ENCODE measurements around the gene HTT.
"Not testable (repeated sequence)": the region's sequence is repeated elsewhere in the genome, so short reads cannot be mapped to it uniquely, and the experiment has no call there.

HTT gene

DNA sequence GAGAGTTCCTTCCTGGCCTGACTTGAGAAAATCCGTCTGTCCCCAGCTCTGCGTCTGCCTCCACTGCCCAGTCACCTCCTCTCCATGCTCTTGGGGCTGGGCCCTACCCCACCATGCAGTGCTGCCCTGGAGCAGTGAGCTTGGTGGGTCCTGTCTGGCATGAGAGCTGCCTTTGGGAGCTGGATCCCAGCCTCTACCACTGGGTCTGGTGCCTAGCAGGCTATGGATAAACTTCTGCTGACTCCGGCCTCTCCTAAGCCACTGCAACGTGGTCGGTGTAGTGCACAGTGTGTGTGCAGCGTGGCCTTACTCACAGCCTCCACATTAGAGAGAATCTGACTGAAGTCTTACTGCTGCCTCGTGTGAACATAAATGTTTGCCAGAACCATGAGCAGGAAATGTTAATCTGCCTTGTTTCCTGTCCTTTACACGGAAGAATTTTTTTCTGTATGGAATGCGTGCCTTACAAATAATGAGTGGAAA, 47.6 kb downstream of the HTT start:
- DNase-seq: no peak

DNA sequence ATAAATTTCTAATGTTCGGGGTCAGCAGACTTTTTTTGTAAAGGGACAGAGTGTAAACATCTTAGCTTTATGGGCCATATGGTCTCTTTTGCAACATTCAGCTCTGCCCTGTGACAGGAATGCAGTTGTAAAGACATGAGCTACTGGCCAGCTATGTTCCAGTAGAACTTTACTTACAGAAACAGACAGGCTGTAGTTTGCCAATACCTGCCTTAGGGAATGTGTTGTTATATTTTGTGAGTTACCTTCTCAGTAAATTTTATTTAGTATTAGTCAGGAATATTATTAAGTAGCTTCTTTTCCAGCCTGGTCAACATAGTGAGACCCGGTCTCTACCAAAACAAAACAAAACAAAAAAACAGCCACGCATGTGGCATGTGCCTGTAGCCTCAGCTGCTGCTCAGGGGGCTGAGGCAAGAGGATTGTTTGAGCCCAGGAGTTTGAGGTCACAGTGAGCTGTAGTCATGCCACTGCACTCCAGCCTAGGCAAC, 48.7 kb downstream of the HTT start:
- DNase-seq: no peak

DNA sequence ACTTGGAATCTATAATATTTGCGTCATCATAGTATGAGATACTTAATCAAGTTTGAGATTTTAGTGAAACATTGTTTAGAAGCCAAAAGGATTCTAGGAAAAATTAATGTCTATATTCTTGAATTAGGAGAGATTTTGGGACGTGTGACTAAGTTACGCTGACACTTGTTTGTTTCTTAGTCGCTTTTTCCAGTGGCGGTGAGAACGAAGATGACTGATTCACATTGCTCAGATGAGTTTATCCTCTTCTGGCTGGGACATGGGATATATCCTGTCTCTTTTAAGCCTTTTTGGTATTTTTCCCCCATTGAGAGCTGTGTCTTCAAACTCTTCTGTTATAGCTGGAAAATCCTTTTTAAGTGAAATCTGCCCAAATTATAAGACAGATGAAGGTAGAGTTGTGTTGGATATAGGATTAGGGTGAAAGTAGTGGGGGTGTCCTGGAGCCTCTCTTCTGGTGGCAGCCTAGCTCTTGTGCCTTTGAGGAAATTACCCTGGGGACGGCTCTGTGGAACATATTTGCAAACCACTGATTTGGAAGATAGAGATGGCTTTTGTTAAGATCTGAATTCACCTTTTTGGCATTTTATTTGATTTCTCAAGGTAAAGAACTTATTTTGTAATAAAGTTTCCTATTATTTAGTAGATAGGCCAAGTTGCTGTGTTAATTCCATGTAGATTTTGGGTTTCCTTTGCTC, 49.7 kb downstream of the HTT start:
- DNase-seq: no peak

DNA sequence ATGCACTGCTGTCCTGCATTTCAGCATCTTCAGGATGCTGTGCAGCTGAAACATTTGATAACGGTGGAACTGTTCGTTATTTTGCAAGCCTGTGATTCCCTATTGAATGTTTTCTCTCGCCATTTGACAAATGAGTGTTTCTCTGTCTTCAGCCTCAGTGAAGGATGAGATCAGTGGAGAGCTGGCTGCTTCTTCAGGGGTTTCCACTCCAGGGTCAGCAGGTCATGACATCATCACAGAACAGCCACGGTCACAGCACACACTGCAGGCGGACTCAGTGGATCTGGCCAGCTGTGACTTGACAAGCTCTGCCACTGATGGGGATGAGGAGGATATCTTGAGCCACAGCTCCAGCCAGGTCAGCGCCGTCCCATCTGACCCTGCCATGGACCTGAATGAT, 52.6 kb downstream of the HTT start:
- no peak for DNase-seq

DNA sequence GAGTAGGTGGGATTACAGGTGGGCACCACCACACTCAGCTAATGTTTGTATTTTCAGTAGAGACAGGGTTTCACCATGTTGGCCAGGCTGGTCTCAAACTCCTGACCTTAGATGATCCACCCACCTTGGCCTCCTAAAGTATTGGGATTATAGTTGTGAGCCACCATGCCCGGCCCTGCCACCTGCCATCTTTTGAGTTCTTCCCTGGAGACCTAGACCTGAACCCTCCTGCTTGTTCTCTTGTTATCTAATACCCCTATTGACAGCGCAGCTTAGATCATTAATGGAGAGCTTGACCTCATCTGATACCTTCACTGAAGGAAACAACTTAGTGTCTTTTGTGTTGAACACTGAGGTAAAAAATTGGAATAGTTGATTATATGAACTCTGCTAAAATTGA, 53.6 kb downstream of the HTT start:
- no peak for DNase-seq

DNA sequence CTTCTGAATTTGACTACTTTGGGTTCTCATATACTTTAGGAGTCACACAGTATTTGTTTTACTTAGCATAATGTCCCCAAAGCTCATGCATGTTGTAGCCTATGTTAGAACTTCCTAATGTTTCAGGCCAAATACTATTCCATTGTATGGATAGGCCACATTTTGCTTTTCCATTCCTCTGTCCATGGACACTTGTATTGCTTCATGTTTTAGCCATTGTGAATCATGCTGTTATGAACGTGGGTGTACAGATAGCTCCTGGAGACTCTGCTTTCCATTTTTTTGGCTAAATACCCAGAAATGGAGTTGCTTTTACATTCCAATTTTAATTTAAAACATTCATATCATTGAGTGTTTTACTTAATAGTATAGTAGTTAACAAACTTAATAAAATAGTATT, 54.5 kb downstream of the HTT start:
- DNase-seq: no peak

DNA sequence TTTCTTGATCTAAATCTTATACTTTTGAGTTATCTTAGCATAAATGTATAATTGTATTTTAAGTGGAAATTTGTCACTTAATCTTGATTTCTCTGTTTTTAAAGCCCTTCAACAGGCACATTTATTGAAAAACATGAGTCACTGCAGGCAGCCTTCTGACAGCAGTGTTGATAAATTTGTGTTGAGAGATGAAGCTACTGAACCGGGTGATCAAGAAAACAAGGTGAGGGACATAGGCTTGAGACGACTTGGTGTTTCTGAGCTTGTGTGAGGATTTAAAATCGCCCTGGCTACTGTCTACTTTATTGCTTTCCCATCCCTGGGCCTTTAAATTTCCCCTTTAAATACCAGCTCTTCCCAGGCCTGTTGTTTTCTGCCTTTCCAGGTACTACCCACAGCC, 55.7 kb downstream of the HTT start:
- DNase-seq: no peak

DNA sequence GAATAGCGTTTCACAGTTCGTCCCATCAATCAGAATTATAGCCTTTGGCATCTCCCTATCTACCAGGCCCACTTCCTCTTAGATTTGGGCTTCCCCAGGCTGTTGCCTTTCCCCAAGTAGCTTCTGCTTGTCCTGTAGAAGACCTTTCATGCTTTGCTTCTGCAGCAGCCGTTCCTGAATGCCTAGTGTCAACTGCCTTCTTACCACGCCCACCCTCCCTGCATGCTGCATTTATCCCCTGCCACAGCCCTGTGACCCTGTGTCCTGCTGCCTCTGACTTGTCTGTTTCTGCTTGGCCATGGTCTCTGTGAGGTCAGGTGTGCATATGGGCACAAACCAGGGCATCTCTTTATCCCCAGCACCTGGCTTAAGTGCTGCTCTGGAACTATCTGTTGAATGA, 56.3 kb downstream of the HTT start:
- peak in 3 of 4 experiments; percentile 3 to 15 (median 12) for DNase-seq

DNA sequence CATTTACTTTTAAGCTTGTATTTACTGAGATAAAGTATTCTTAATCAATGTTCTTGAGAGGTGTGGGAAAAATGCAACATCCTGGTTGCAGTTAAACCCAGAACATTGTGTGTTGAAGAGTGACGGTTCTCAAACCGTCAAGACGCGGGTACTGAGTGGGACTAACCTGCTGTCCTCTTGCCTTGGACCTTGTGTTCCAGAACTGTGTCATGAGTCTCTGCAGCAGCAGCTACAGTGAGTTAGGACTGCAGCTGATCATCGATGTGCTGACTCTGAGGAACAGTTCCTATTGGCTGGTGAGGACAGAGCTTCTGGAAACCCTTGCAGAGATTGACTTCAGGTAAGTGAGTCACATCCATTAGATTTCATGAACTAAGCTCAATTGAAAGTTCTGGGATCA, 59.7 kb downstream of the HTT start:
- no peak for DNase-seq

DNA sequence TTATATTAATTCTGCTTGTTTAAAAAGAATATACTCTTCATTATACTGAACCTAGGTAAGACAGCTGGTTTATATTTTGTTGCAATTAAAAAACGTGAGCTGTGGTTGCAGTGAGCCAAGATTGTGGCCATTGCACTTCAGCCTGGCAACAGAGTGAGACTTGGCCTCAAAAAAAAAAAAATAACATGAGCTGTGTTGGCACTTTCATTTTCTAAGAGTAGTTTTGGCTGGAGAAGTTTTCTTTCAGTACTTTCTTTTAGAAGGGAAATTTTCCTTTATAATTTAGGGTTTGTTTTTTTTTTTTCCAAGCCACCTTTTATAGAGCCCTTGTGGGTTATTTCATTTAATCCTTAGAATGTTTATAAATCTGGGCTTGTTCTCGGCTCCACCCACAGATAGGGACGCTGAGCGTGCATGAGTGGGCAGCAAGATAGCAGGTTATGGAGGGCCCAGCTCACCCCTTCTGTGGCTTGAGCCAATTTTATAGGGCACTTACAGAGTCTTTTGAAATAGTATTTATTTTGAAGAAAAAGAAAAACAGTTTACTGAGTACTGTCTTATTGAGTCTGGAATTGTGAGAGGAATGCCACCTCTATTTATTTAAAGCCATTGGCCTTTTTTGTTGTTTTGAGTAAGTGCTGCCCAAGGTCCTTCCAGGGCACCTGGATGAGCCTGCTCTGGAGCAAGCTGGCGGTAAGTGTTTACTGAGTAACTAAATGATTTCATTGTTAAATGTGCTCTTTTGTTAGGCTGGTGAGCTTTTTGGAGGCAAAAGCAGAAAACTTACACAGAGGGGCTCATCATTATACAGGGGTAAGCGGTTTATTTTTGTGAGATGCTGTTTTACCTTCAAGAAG, 60.9 kb downstream of the HTT start:
- DNase-seq: no peak

DNA sequence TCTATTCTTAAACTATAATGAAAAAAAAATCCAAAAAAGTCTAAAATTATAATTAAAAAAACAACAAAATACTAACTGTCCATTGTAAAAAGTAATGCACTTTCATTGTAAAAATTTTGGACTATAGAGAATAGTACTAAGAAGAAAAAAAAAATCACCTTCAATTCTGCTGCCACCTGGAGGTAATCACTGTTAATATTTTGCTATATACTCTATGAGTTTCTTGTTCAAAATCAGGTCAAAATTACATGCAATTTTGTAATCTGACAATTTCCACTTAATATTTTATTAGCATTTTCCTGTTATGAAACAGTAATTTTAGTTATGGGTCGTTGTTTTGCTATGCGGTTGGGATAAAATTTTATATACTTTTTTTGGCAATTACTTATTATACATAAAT, 62.0 kb downstream of the HTT start:
- peak in 1 of 4 experiments; percentile 7 for DNase-seq

DNA sequence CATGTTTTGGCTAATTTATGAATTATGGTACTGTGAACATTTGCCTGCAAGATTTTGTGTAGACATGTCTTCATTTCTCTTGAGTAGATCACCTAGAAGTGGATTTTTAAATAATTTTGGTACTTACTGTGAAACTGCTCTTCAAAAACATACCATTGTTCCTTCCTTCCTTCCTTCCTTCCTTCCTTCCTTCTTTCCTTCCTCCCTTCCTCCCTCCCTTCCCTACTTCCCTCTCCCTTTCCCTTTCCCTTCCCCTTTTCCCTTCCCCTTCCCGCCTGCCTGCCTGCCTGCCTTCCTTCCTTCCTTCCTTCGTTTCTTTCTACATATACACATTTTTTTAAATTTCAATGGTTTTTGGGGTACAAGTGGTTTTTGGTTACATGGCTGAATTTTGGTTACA, 63.4 kb downstream of the HTT start:
- no peak for DNase-seq

DNA sequence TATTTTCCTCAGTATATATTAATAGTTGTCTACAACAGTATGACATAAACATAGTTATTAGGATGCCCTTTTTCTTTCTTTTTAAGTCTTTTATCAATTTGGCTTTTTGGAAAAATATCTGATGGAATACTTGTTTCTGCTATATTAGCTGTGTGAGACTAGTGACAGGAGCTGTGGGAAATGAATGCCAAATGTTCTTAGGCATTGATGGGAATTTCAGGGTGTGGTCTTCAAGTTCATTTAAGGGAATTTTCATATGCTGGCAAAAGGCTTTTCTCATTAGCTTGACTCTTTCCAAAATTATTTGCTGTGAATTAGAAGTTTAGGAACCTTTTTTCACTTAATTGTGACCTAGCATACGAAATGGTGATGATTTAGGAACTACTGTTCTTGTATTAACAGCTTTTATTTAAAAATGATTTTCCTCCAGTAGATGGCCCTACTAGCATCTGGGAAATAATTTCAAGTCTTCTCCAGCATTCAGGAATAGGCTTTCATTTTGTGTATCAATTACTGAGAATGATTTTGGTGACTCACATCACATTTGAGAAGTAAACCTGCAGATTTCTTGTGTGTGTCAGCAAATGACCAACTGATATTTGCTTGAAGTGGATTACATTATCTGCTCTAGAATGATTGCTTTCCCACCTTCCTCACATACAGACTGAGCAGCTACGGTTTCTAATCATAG, 70.9 kb downstream of the HTT start:
- DNase-seq: no peak

DNA sequence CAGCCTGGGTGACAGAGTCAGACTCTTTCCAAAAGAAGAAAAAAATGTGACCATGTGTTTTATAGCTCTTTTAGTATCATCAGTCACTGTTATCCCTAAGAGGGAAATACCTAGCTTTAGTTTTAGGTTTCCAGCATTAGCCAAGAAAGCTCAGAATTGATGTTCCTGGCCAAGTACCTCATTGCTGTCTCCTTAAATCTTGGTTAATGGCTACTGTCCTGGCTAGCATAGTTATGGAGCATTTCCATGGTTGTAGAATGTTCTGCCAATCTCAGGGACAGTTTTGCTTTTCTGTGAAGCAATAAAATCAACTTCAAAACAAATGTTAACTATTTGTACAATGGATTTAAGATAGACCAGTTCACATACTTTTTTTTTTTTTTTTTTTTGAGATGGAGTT, 74.4 kb downstream of the HTT start:
- DNase-seq: no peak

DNA sequence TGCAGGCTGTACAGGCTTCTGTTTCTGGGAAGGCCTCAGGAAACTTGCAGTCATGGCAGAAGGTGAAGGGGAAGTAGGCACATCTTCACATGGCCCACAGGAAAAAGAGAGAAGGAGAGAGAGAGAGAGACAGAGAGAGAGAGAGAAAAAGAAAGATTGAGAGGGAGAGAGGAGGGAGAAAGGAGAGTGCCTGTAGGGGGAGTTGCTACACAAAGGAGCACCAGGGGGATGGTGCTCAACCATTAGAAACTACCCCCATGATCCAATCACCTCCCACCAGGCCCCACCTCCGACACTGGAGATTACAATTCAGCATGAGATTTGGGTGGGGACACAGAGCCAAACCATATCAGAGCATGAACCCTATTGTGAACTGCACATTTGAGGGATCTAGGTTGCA, 76.8 kb downstream of the HTT start:
- DNase-seq: not testable (repeated sequence)

DNA sequence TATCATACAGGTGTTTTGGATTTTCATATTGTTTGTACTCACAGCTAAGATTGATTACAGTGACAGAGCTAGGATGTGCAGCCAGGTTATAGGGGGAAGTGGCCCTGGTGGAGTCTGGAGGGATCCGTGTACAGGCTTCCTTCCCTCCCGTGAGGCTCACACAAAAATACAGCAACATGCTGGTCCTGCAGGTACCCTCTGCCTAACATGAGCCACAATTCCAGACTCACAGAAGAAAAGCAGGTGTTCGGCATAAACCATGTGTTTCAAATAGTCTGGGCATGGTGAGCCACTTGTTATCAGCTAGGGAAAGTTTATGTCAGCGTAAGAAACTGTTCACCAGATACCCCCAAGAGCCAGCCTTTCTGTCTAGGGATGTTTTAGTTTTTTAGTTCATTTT, 82.9 kb downstream of the HTT start:
- no peak for DNase-seq

DNA sequence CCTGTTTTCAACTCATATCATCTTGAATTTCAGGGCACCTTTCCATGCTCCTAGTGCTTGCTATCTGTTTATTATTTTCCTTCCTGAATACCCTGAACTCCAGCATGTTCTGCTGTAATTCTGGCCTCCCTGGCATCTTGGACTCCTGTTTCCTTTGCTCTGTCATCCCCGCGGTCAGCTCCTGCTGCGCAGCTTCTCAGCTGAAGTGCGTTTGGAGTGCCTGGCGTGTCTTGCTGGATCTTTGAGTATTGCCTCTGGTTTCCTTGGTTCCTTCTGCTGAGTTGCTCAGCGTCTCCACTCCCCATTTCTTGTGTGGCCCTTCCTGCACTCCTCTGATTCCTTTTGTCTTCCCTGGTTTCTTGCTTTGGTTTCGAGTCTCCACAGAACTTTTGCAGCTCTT, 84.4 kb downstream of the HTT start:
- DNase-seq: no peak

DNA sequence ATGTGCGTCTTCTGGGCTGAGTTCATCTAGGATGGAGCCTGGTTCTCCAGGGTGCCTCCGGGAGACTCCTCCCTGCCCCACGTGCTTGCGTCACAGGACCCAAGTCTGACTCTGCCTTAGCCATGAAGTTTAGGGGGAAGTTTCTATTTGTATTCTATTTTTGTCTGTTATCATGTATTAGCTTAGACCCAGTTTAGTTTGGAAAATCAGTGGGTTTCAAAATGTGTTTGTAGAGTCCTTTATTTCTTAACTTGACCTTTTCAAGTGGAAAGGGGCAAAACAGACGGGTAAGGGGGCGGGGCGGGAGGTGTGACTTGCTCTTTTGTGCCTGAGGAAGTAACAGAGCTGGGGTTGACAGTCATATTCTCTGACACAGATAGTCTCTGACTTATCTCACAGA, 86.0 kb downstream of the HTT start:
- DNase-seq: peak; percentile 50 to 68 (median 65)

DNA sequence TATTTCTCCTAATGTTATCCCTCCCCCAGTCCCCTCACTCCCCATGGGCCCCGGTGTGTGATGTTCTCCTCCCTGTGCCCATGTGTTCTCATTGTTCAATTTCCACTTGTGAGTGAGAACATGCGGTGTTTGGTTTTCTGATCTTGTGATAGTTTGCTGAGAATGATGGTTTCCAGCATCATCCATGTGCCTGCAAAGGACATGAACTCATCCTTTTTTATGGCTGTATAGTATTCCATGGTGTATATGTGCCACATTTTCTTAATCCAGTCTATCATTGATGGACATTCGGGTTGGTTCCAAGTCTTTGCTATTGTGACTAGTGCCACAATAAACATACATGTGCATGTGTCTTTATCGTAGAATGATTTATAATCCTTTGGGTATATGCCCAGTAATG, 86.6 kb downstream of the HTT start:
- not testable (repeated sequence) for DNase-seq

DNA sequence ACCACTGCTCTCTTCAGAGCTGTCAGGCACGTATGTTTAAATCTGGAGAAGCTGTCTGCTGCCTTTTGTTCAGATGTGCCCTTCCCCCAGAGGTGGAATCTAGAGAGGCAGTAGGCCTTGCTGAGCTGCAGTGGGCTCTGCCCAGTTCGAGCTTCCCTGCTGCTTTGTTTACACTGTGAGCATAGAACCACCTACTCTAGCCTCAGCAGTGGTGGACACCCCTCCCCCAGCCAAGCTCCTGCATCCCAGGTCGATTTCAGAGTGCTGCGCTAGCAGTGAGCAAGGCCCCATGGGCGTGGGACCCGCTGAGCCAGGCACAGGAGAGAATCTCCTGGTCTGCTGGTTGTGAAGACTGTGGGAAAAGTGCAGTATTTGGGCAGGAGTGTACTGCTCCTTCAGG, 92.0 kb downstream of the HTT start:
- not testable (repeated sequence) for DNase-seq

DNA sequence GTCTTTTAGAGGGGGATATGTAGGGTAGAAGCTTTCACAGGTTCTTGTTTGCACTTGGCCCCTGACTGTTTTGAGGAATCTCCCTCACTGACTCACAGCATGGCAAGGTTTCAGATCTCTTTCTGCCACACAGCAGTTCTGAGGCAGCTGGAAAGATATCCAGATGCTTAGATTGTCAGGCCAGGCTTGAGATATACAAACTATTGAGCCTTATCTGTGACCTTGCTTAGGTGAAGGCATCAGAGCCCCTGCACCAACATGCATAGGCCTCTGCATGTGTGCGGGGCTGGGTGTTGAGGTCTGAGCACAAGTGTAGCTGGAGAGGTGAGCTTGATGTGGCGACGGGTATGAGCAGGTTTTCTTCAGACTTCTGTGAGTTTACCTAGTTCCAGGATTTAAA, 93.5 kb downstream of the HTT start:
- peak in 1 of 4 experiments; percentile 2 for DNase-seq

DNA sequence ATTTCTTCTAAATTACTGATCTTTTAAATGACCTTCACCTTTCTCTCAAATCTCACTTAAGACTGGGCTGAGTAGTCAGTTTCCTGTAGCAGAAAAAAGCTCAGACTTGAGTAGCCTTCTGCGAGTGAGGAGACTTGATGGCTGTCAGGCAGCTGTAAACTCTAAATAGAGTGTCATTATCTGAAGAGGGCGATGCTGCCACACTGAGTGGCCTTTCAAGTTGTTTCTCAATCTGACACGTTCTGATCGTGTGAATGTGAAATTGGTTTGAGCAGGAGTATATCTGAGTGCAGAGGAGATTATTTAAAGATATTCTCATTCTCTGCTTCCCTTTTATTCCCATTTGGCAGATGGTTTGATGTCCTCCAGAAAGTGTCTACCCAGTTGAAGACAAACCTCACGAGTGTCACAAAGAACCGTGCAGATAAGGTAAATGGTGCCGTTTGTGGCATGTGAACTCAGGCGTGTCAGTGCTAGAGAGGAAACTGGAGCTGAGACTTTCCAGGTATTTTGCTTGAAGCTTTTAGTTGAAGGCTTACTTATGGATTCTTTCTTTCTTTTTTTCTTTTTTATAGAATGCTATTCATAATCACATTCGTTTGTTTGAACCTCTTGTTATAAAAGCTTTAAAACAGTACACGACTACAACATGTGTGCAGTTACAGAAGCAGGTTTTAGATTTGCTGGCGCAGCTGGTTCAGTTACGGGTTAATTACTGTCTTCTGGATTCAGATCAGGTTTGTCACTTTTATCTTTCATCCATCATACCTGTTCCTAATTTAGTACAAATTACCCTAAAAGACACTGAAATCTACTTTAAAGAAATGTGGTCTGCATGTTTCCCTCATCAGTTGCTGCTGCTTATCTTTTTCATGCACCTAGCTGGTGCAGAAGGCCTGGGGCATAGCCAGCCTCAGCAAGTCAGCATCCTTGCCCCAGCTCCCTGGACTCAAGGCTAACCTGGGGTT, 100.2 kb downstream of the HTT start:
- DNase-seq: no peak

Data from suppressor macrophage (primary cell).